CD4-positive, alpha-beta memory T cell (primary cell): ENCODE measurements around the gene PAPOLB. TPM values are rescaled to one million over a fixed set of nuclear protein-coding genes. Genes with fewer than 3 reads are reported as not detected.
"Not testable (repeated sequence)": the region's sequence is repeated elsewhere in the genome, so short reads cannot be mapped to it uniquely, and the experiment has no call there.

Source experiments
- CTCF ChIA-PET: fragments of 350-600 bp; sonication (Branson Sonifier 250); formaldehyde crosslinking; loops from one replicate; lab custom pipeline; 2021; ENCODE audit warnings: inconsistent platforms; ENCODE audit not compliant: partially characterized antibody; lab: Charles Lee
- POLR2A ChIA-PET: fragments of 350-600 bp; sonication (Branson Sonifier 250); formaldehyde crosslinking; loops from one replicate; lab custom pipeline; 2021; ENCODE audit not compliant: partially characterized antibody; lab: Charles Lee
- DNase-seq, 5 donors: peaks; one replicate each; pipeline versions ENCODE4 v3.0.0 to v3.0.0-alpha.2; 2020 to 2022; ENCODE audit warnings: mixed read lengths in 1 of 5
- H3K27ac ChIP-seq: one replicate; pipeline ENCODE4 v1.7.0; 2013; ENCODE audit warnings: low read depth, low read length
- H3K27me3 ChIP-seq: 2 replicates; pipeline ENCODE4 v1.7.0; 2013; ENCODE audit warnings: mild to moderate bottlenecking, low read length, moderate library complexity; ENCODE audit not compliant: insufficient read depth
- H3K36me3 ChIP-seq: 2 replicates; pipeline ENCODE4 v1.7.0; 2013; ENCODE audit warnings: mild to moderate bottlenecking, low read length, moderate library complexity; ENCODE audit not compliant: insufficient read depth
- H3K4me1 ChIP-seq: 2 replicates; pipeline ENCODE4 v1.7.0; 2013; ENCODE audit warnings: mild to moderate bottlenecking, low read length, moderate library complexity; ENCODE audit not compliant: insufficient read depth
- H3K4me3 ChIP-seq, 2 donors: one replicate each; pipeline ENCODE4 v1.7.0; 2013; ENCODE audit warnings: low read length in 2 of 2, mild to moderate bottlenecking in 1 of 2
- H3K9me3 ChIP-seq, 2 donors: one replicate each; pipeline ENCODE4 v1.7.0; 2013; ENCODE audit warnings: low read length in 2 of 2, control low read depth in 1 of 2; ENCODE audit not compliant: control insufficient read depth in 1 of 2
- H3K27ac Mint-ChIP-seq, 7 donors: one replicate each; pipeline ENCODE4 v1.8.0; 2020 to 2021; ENCODE audit warnings: mixed read lengths in 7 of 7, mild to moderate bottlenecking in 6 of 7, inconsistent platforms in 3 of 7, moderate library complexity in 3 of 7
- H3K27me3 Mint-ChIP-seq, 2 donors: one replicate each; pipeline ENCODE4 v1.8.0; 2020 to 2021; ENCODE audit warnings: mixed read lengths in 2 of 2
- H3K36me3 Mint-ChIP-seq, 2 donors: one replicate each; pipeline ENCODE4 v1.8.0; 2020 to 2021; ENCODE audit warnings: mixed read lengths in 2 of 2, inconsistent platforms in 1 of 2, mild to moderate bottlenecking in 1 of 2
- H3K4me1 Mint-ChIP-seq, 4 donors: one replicate each; pipeline ENCODE4 v1.8.0; 2020 to 2021; ENCODE audit warnings: mixed read lengths in 4 of 4, mild to moderate bottlenecking in 1 of 4
- H3K4me3 Mint-ChIP-seq, 8 donors: one replicate each; pipeline ENCODE4 v1.8.0; 2020 to 2021; ENCODE audit warnings: mixed read lengths in 8 of 8, mild to moderate bottlenecking in 7 of 8, moderate library complexity in 6 of 8, inconsistent platforms in 3 of 8
- H3K9me3 Mint-ChIP-seq, 8 donors: one replicate each; pipeline ENCODE4 v1.8.0; 2020 to 2021; ENCODE audit warnings: mixed read lengths in 8 of 8, mild to moderate bottlenecking in 5 of 8, inconsistent platforms in 3 of 8, moderate library complexity in 1 of 8
- intact Hi-C: fragments of 100-400 bp; cut with micrococcal nuclease; formaldehyde crosslinking; loops from one replicate; pipeline ENCODE4 v1.15.1; 2023
- polyA plus RNA-seq, 2 donors: library from polyadenylated mRNA; unstranded; fragments of 300-500 nt; fragmentation: Illumina TruSeq; gene quantifications; one replicate each; pipeline ENCODE4 v1.2.3, GENCODE V29; 2021
- total RNA-seq, 2 experiments: library from RNA; stranded (reverse); gene quantifications; one replicate each; pipeline ENCODE4 v1.2.3, GENCODE V29; 2021

PAPOLB gene
- total and polyA plus RNA-seq, 4 experiments from 2014 or later = not detected

GRCh38 chr7:4893929-4894475, 32.2 kb upstream of the PAPOLB start:
- no peak overlapping the region for H3K27ac Mint-ChIP-seq
- Histone ChIP-seq H3K36me3 (no peaks in the 10 kb centered on the region), H3K9me3 (no peaks in the 10 kb centered on the region), H3K4me3 (no peak overlapping the region), H3K27me3 (no peaks in the 10 kb centered on the region), H3K27ac (no peak overlapping the region), H3K4me1 (no peaks in the 10 kb centered on the region)
- DNase-seq = no peak
- H3K27me3 Mint-ChIP-seq = peaks cover 7 to 15% of the 10 kb centered on the region in 2 donors
- POLR2A ChIA-PET = no interaction called here
- no peaks in the 10 kb centered on the region for H3K4me1 Mint-ChIP-seq
- CTCF ChIA-PET = no interaction called here
- peaks cover 0 to 14% (median 6%) of the 10 kb centered on the region in 8 donors for H3K9me3 Mint-ChIP-seq
- peaks cover 0 to 3% of the 10 kb centered on the region in 2 donors for H3K36me3 Mint-ChIP-seq
- intact Hi-C loops = no loop called here
- no peak overlapping the region for H3K4me3 Mint-ChIP-seq

GRCh38 chr7:4893188-4893587, 31.4 kb upstream of the PAPOLB start:
- H3K36me3 Mint-ChIP-seq, H3K27ac Mint-ChIP-seq, H3K4me3 ChIP-seq, H3K4me1 ChIP-seq, POLR2A ChIA-PET, H3K27ac ChIP-seq, H3K9me3 ChIP-seq, H3K27me3 ChIP-seq, H3K36me3 ChIP-seq, H3K4me1 Mint-ChIP-seq, H3K4me3 Mint-ChIP-seq, DNase-seq, intact Hi-C loops: not testable (repeated sequence)
- peaks cover 4 to 14% of the 10 kb centered on the region in 2 donors for H3K27me3 Mint-ChIP-seq
- CTCF ChIA-PET = interaction anchor here (0.9 kb wide), 1 partner anchor 12 kb away, joined by 3 read pairs; no protein-coding TSS in a partner anchor
- H3K9me3 Mint-ChIP-seq = peaks cover 0 to 14% (median 6%) of the 10 kb centered on the region in 8 donors

- H3K27ac ChIP-seq, H3K4me3 ChIP-seq, H3K4me1 ChIP-seq, intact Hi-C loops, H3K27me3 ChIP-seq, H3K36me3 ChIP-seq, POLR2A ChIA-PET, H3K27ac Mint-ChIP-seq, H3K4me1 Mint-ChIP-seq, H3K36me3 Mint-ChIP-seq, DNase-seq, H3K4me3 Mint-ChIP-seq, H3K9me3 ChIP-seq, CTCF ChIA-PET: not testable (repeated sequence)
- peaks cover 0 to 14% (median 6%) of the 10 kb centered on the region in 8 donors for H3K9me3 Mint-ChIP-seq
- peaks cover 7 to 19% of the 10 kb centered on the region in 2 donors for H3K27me3 Mint-ChIP-seq
These were observed 29.7 kb upstream of the PAPOLB start for GRCh38 chr7:4891522-4891921.

- no peaks in the 10 kb centered on the region for H3K36me3 ChIP-seq
- H3K27ac ChIP-seq = no peak overlapping the region
- H3K4me1 ChIP-seq = no peaks in the 10 kb centered on the region
- intact Hi-C loops = loop anchor here (10.0 kb wide), 1 partner anchor 275 kb away; no protein-coding TSS in a partner anchor
- no peaks in the 10 kb centered on the region for H3K9me3 ChIP-seq
- Mint-ChIP-seq H3K4me1 (no peaks in the 10 kb centered on the region), H3K36me3 (peaks cover 0 to 3% of the 10 kb centered on the region in 2 donors), H3K27ac (no peak overlapping the region), H3K27me3 (peaks cover 4 to 14% of the 10 kb centered on the region in 2 donors), H3K9me3 (peaks cover 0 to 10% (median 6%) of the 10 kb centered on the region in 8 donors), H3K4me3 (no peak overlapping the region)
- no peak overlapping the region for H3K4me3 ChIP-seq
- POLR2A ChIA-PET = no interaction called here
- H3K27me3 ChIP-seq = no peaks in the 10 kb centered on the region
- DNase-seq = no peak
- CTCF ChIA-PET = no interaction called here
These were observed 27.9 kb upstream of the PAPOLB start for GRCh38 chr7:4889682-4890081.

GRCh38 chr7:4888161-4888560, 26.3 kb upstream of the PAPOLB start:
- no peak overlapping the region for H3K27ac ChIP-seq
- H3K4me3 ChIP-seq = no peak overlapping the region
- peaks cover 0 to 2% (median 0%) of the 10 kb centered on the region in 8 donors for H3K9me3 Mint-ChIP-seq
- no peaks in the 10 kb centered on the region for H3K9me3 ChIP-seq
- peaks cover 0 to 2% (median under 1%) of the 10 kb centered on the region in 4 donors for H3K4me1 Mint-ChIP-seq
- H3K27me3 ChIP-seq = no peaks in the 10 kb centered on the region
- H3K4me3 Mint-ChIP-seq = no peak overlapping the region
- H3K27ac Mint-ChIP-seq = no peak overlapping the region
- ChIA-PET POLR2A (no interaction called here), CTCF (no interaction called here)
- H3K4me1 ChIP-seq = peaks cover 2% of the 10 kb centered on the region
- no peaks in the 10 kb centered on the region for H3K36me3 Mint-ChIP-seq
- H3K36me3 ChIP-seq = no peaks in the 10 kb centered on the region
- peaks cover 6 to 18% of the 10 kb centered on the region in 2 donors for H3K27me3 Mint-ChIP-seq
- intact Hi-C loops = loop anchor here (10.0 kb wide), 1 partner anchor 273 kb away; no protein-coding TSS in a partner anchor
- no peak for DNase-seq

GRCh38 chr7:4886671-4887070, 24.8 kb upstream of the PAPOLB start:
- ChIA-PET CTCF (no interaction called here), POLR2A (no interaction called here)
- Mint-ChIP-seq H3K27me3 (peaks cover 12 to 29% of the 10 kb centered on the region in 2 donors), H3K36me3 (no peaks in the 10 kb centered on the region), H3K9me3 (no peaks in the 10 kb centered on the region), H3K4me3 (no peak overlapping the region), H3K27ac (no peak overlapping the region), H3K4me1 (peaks cover 5 to 12% (median 8%) of the 10 kb centered on the region in 4 donors)
- Histone ChIP-seq H3K4me1 (peaks cover 7% of the 10 kb centered on the region), H3K27ac (no peak overlapping the region), H3K27me3 (peaks cover 4% of the 10 kb centered on the region), H3K9me3 (no peaks in the 10 kb centered on the region), H3K4me3 (no peak overlapping the region), H3K36me3 (no peaks in the 10 kb centered on the region)
- intact Hi-C loops = loop anchor here (10.0 kb wide), 1 partner anchor 272 kb away; no protein-coding TSS in a partner anchor
- DNase-seq = no peak

- H3K27ac Mint-ChIP-seq = no peak overlapping the region
- Histone ChIP-seq H3K4me1 (peaks cover 7% of the 10 kb centered on the region), H3K36me3 (no peaks in the 10 kb centered on the region), H3K27ac (no peak overlapping the region), H3K4me3 (no peak overlapping the region), H3K27me3 (peaks cover 4% of the 10 kb centered on the region), H3K9me3 (no peaks in the 10 kb centered on the region)
- ChIA-PET POLR2A (no interaction called here), CTCF (interaction anchor here (1.0 kb wide), 1 partner anchor 55 kb away, joined by 3 read pairs; no protein-coding TSS in a partner anchor)
- no peaks in the 10 kb centered on the region for H3K9me3 Mint-ChIP-seq
- H3K4me3 Mint-ChIP-seq = peak overlapping the region in 1 of 8 donors; percentile 9
- intact Hi-C loops = loop anchor here (10.0 kb wide), 1 partner anchor 271 kb away; no protein-coding TSS in a partner anchor
- no peak for DNase-seq
- H3K4me1 Mint-ChIP-seq = peaks cover 5 to 12% (median 8%) of the 10 kb centered on the region in 4 donors
- H3K27me3 Mint-ChIP-seq = peaks cover 15 to 31% of the 10 kb centered on the region in 2 donors
- H3K36me3 Mint-ChIP-seq = no peaks in the 10 kb centered on the region
These were observed 23.5 kb upstream of the PAPOLB start for GRCh38 chr7:4885317-4885807.
